ENCODE data around the gene YY2. TPM values are rescaled to one million over a fixed set of nuclear protein-coding genes. Genes with fewer than 3 reads are reported as not detected.
"Not testable (repeated sequence)": the region's sequence is repeated elsewhere in the genome, so short reads cannot be mapped to it uniquely, and the experiment has no call there.

YY2 gene
- total RNA-seq, 1 donor from 2014 or later: 0.30 TPM

GRCh38 chrX:21873063-21873775 is 17.4 kb downstream of the YY2 start:
- Histone ChIP-seq H3K4me1 (no peaks in the 10 kb centered on the region), H3K4me3 (no peak overlapping the region), H3K27ac (replicated peaks) (no peak overlapping the region), H3K36me3 (no peaks in the 10 kb centered on the region), H3K27me3 (ENCODE audit: low read depth) (no peaks in the 10 kb centered on the region), H3K9me3 (replicated peaks) (no peaks in the 10 kb centered on the region)
- intact Hi-C loops (cut with micrococcal nuclease): no loop called here
- no peak for DNase-seq
- no peak for TF ChIP-seq CTCF (IDR thresholded peaks at IDR 0.05; ENCODE audit: borderline replicate concordance)

- H3K36me3 ChIP-seq; H3K9me3 ChIP-seq (replicated peaks); H3K27me3 ChIP-seq (ENCODE audit: low read depth); H3K4me1 ChIP-seq; DNase-seq; H3K27ac ChIP-seq (replicated peaks); intact Hi-C loops (cut with micrococcal nuclease); H3K4me3 ChIP-seq: not testable (repeated sequence)
These were observed 18.4 kb downstream of the YY2 start for GRCh38 chrX:21874182-21874581.

- Histone ChIP-seq H3K9me3 (replicated peaks) (no peaks in the 10 kb centered on the region), H3K4me3 (no peak overlapping the region), H3K36me3 (peaks cover 10% of the 10 kb centered on the region), H3K4me1 (no peaks in the 10 kb centered on the region), H3K27ac (replicated peaks) (no peak overlapping the region), H3K27me3 (ENCODE audit: low read depth) (no peaks in the 10 kb centered on the region)
- TF ChIP-seq CTCF (IDR thresholded peaks at IDR 0.05; ENCODE audit: borderline replicate concordance): no peak
- intact Hi-C loops (cut with micrococcal nuclease): no loop called here
- no peak for DNase-seq
These were observed 19.2 kb downstream of the YY2 start for GRCh38 chrX:21875013-21875412.

GRCh38 chrX:21881881-21882574 is 26.2 kb downstream of the YY2 start:
- no peak for TF ChIP-seq CTCF (IDR thresholded peaks at IDR 0.05; ENCODE audit: borderline replicate concordance)
- H3K36me3 ChIP-seq: peaks cover 10% of the 10 kb centered on the region
- no peaks in the 10 kb centered on the region for H3K4me1 ChIP-seq
- intact Hi-C loops (cut with micrococcal nuclease): no loop called here
- H3K27me3 ChIP-seq (ENCODE audit: low read depth): no peaks in the 10 kb centered on the region
- no peak overlapping the region for H3K27ac ChIP-seq (replicated peaks)
- H3K9me3 ChIP-seq (replicated peaks): no peaks in the 10 kb centered on the region
- no peak for DNase-seq
- H3K4me3 ChIP-seq: no peak overlapping the region

DNA sequence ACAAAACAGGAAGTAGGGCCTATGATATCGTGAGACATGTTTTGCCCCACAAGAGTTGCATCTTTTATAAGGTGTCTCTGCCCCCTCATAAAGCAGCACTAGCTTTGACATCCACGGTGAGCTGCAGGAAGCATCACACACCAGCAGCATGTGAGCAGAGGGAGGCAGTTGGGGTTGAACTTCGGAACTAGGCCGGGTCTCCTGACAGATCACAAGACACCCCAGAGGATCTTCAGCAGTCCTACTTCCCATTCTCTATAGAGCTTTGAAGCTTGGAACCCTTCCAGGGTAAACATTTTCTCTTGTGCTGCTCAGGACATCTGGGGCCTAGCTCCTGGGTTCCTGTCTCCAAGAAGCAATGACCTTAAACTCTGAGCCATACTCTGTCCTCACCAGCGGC is 27.5 kb downstream of the YY2 start:
- H3K27ac ChIP-seq (replicated peaks): no peak overlapping the region
- intact Hi-C loops (cut with micrococcal nuclease): no loop called here
- TF ChIP-seq CTCF (IDR thresholded peaks at IDR 0.05; ENCODE audit: borderline replicate concordance): no peak

GRCh38 chrX:21885568-21885967 is 29.8 kb downstream of the YY2 start:
- H3K36me3 ChIP-seq: no peaks in the 10 kb centered on the region
- H3K4me1 ChIP-seq: no peaks in the 10 kb centered on the region
- intact Hi-C loops (cut with micrococcal nuclease): no loop called here
- no peak overlapping the region for H3K27ac ChIP-seq (replicated peaks)
- no peaks in the 10 kb centered on the region for H3K9me3 ChIP-seq (replicated peaks)
- TF ChIP-seq CTCF (IDR thresholded peaks at IDR 0.05; ENCODE audit: borderline replicate concordance): no peak
- DNase-seq: no peak
- H3K4me3 ChIP-seq: no peak overlapping the region
- H3K27me3 ChIP-seq (ENCODE audit: low read depth): no peaks in the 10 kb centered on the region

More for the DNA sequence above, 27.5 kb downstream of the YY2 start:
- Histone ChIP-seq H3K27me3 (ENCODE audit: low read depth) (no peaks in the 10 kb centered on the region), H3K36me3 (peaks cover 10% of the 10 kb centered on the region), H3K4me1 (no peaks in the 10 kb centered on the region), H3K9me3 (replicated peaks) (no peaks in the 10 kb centered on the region), H3K4me3 (no peak overlapping the region)
- peak; percentile 13 for DNase-seq
